OCI-M1 (cell line): Measurements from ENCODE around the gene RFWD3.

Experiments used
- DNase-seq: peaks from one replicate; lab custom pipeline; 2025; lab: John Stamatoyannopoulos, UW

The RFWD3 gene

DNA sequence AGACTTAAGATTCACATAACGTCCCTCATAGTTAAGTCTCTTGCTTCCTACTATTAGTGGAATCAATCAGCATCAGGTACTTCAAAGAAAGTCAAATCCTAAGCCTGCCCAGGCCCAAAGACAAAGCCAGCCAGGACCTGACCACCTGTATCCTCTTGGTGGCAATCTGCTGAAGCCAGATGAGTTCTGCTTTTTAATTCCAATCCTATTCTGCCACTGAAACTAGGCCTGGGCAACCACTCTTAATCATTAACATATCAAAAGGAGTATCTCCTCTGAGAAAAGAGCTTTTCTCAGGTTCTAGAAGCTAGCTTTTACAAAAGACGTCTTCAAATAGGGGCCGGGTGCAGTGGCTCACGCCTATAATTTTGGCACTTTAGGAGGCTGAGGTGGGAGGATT, 44.7 kb downstream of the RFWD3 start:
- DNase-seq, result no peak

DNA sequence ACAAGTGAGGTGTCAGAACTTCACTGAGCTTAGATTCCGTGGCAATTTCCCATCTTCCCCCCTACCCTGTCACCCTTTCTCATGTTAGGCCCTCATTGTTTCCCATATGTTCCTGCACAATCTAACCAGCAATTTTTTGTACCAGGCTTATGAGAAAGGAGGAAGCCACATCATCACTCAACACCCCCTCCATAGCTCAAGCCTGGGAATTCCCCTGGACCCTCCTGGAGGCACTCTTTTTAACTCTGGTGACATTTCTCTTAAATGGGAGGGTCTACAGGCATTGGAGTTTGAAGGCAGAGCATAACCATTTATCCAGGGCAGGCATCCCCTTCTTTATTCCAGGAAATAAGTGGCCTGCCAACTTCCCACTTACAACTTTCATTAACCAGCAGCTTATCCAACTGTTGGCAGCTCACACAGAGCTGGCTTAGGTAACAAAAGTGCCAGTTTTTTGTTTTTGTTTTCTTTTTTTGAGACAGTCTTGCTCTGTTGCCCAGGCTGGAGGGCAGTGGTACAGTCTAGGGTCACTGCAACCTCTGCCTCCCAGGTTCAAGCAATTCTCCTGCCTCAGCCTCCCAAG, 49.4 kb downstream of the RFWD3 start:
- no peak for DNase-seq

GRCh38 chr16:74611721-74612120, 55.0 kb downstream of the RFWD3 start:
- no peak for DNase-seq

DNA sequence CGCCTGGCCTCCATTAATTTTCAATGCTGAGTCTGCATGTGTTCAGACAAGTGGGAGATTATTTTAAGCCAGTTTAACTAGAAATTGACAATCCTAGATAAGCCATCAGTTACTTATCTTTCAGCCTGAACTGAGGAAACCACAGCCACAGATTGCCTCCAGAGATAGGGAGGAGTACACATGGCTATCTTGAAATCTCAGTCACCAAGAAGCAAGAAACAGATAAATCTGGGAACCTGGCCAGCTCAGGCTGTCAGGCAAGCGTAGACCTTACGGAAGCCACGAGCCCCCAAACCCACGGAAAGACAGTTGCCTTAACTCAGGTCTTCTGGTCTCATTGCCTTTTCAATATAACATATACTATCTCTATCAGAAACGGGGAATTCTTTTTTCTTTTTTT, 57.7 kb downstream of the RFWD3 start:
- DNase-seq, result peak; percentile 35

DNA sequence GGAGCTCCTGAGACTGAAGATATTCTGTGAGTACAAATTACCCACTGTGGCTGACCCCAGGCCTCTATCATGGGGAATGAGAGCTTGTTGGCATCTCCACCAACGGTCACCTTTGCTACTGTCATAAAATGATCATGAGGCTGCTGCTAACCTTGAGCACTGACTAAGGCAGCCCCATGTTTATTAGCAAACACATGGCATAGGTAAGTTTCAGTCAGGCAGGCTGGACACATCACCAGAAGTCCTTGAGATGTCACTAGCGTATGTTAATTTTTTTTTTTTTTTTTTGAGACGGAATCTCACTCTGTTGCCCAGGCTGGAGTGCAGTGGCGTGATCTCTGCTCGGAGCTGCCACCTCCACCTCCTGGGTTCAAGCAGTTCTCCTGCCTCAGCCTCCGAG, 58.3 kb downstream of the RFWD3 start:
- no peak for DNase-seq

GRCh38 chr16:74607962-74608356, 58.7 kb downstream of the RFWD3 start:
- DNase-seq, result no peak

DNA sequence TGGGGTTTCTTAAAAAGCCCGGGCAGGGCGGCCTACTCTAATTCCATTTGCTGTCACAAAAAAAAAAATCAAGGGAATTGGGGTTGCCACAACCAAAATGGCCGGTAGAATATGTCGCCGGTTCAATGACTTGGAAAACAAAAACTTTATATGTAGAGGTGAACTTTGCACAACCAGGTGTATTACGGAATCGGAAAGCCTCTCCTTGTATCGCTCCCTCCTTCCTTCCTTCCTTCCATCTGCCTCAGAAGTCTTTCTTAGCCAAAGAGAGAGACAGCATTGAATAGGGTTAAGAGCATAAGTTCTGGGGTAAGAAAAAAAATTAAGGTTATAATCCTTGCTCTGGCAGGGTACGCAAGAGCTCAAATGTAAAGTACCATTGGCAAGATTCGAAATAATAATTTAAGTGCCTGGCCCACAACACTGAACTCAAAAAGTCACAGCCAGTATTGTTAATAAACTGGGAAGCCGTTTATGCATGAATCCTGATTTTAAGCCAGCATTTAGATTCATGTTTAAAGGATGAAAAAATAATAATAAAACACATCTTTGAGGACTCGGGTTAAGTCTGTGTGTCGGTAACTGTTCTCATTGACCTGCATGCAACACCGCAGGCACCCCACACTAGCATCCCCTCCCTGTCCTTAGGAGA, 59.2 kb downstream of the RFWD3 start:
- no peak for DNase-seq

DNA sequence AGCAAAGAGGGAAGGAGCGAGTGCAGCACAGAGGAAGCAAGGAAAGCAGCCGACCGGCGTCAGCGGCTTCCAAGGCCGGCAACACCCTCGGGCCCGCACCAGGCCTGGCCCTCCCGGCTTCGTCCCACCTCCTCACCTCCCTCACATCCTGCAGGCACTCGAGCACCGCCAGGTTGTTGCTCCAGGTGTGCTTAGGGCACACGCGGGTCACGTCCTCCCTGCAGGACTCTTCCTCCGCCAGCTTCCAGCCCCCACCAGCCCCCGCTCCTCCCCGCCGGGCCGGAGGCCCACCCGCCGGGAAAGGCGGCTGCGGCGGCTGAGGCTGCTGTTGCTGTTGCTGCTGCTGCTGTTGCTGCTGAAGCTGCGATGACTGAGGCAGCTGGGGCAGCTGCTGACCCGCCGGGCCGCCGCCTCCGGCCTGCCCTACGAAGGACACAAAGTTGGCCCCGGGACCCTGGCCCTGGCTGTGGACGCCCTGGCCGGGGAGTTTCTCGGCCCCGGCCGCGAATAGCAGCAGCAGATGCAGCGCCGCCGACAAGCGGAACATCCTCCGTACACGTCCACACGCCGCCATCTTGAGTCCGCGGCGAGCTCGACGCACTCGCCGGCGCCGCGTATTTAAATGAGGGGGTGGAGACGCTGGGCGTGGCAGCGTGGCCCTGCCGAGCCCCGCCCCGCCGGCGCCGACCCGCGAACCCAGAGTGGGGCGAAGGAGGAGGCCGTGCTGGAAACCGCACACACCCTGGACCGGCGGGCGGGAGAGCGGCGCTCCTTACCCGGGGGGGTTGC, 60.0 kb downstream of the RFWD3 start, which contains the start of gene GLG1:
GLG1 (minus strand) TSS at position 594 of the 789 bp plus-strand sequence; CDS start at position 574, 20 bp downstream.
- DNase-seq, result peak; percentile 94

DNA sequence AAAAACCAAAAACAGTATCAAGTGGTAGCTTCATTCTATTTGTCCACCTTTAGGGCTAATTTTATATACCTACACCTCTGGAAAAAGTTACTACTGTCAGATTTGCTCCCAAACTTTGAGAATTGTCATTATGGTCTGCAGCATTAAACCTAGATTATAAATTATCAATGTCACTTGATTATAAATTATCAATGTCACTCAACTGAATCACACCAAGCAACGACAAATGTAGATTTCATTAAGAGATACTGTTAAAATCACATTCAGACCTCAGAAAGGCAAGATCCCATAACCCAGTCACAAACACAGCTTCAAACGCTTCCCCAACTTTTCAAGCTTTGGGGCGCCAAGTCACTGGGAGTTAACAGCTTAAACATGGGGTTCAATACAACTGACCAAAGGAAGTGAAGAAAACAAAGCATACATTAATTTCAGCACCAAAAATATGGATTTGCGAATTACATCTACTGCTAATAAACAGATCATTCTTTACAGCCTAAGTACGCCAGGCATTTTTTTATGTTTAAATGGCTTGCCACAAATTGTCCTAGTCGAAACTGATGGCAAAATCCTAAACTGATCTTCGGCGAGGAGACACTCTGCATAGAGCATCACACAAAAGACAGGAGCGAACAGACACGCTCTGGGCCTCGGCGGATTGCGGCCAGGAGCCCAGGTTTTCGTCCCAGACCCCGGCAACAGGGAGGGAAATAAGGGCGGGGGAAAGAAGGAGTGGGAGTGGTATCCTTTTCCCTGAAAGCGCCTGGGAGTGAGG, 60.7 kb downstream of the RFWD3 start:
- peak; percentile 65 for DNase-seq

- DNase-seq, result peak; percentile 28
These were observed 61.3 kb downstream of the RFWD3 start for GRCh38 chr16:74605332-74605731.

DNA sequence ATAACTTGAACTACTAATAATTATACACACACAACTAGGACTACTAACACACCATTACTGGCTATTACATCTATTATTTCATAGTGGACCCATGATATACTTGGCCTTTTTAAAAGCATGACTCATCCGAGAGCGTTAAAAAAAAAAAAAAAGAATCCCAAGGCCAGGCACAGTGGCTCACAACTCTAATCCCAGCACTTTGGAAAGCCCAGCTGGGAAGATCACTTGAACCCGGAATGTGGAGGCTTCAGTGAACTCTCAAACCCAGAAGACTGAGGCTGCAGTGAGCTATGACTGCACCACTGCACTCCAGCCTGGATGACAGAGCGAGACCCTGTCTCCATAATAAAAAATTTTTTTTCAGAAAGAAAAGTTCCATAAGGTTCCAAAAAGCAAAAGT, 62.8 kb downstream of the RFWD3 start:
- no peak for DNase-seq

DNA sequence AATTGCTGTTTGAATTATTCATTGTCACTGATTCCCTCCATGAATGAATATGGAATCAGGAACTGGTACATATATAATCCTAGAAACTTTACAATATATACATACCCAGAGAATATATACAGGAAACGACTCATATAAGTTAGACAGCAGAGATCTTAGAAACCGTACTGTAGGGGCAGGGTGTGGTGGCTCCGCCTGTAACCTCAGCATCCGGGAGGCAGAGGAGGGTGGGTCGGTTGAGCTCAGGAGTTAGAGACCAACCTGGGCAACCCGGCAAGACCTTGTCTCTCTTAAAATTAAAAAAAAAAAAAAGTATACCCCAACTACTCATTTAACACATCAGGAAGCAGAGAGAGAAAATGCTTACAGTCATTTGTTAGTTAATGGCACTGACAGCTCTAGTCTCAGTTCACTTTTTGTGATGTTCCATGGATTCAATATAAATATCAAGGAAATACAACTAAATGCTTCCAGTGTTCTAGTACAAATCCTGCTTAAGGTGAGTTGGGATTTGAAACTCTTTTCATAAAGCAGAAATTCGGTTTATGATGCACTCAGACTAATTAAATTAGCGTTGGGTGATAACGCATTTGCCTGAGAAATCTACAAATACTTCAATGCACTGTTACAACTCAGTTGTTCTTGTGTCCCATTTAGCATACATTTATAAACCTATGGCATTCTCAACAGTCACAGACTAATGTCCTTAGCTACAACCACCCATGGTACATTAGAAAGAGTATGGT, 65.4 kb downstream of the RFWD3 start:
- DNase-seq, result peak; percentile 13

GRCh38 chr16:74596586-74596985, 70.1 kb downstream of the RFWD3 start:
- DNase-seq, result no peak

DNA sequence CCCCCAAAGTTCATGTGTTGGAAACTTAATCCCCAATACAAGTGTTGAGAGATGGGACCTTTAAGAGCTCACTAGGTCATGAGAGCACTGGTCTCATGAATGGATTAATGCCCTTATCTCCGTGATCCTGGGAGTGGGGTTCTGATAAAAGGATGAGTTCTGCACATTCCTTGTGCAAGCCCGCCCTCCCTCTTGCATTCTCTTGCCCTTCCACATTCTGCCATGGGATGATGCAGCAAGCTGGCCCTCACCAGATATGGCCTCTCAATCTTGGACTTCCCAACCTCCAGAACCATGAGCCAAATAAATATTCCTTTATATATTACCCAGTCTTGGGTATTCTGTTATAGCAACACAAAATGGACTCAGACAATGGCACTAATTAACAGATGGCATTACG, 73.8 kb downstream of the RFWD3 start:
- no peak for DNase-seq

GRCh38 chr16:74591876-74592650, 74.6 kb downstream of the RFWD3 start:
- DNase-seq, result no peak

DNA sequence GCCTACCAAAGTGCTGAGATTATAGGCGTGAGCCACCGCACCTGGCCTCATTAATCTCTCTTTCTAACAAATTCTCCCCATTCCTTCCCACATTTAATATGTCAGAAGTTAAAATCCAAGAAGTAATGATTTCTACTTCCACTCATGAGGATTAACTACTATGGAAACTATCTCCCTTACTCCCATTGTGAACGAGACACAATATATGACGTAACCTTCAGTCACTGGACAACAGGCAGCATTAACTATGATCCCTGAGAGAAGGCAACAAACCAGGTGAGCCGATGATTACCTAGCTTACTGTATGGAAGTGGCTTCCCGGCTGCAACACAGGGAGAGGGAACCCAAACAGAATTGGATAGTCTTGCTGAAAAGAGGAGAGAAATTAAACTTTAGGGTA, 79.7 kb downstream of the RFWD3 start:
- peak; percentile 72 for DNase-seq

DNA sequence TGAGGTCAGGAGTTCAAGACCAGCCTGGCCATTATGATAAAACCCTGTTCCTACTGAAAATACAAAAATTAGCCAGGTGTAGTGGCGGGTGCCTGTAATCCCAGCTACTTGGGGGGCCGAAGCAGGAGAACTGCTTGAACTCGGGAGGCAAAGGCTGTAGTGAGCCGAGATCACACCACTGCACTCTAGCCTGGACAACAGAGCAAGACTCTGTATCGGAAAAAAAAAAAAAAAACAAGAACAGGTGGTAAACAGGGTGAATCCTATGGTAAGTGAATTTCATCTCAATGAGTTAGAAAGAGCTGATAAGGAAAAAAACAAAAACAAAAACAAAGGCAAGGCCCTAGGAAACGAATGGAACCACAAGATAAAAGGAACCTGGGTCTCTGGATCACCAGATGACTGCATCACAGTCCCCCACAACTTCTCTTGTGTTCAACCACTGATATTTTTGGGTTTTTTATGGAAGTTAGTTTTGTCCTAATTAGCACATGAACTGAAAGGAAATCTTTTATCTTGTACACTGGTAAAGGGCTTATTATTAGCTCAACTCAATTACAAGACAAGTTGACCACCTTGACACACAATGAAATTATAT, 80.7 kb downstream of the RFWD3 start:
- DNase-seq, result peak; percentile 28

DNA sequence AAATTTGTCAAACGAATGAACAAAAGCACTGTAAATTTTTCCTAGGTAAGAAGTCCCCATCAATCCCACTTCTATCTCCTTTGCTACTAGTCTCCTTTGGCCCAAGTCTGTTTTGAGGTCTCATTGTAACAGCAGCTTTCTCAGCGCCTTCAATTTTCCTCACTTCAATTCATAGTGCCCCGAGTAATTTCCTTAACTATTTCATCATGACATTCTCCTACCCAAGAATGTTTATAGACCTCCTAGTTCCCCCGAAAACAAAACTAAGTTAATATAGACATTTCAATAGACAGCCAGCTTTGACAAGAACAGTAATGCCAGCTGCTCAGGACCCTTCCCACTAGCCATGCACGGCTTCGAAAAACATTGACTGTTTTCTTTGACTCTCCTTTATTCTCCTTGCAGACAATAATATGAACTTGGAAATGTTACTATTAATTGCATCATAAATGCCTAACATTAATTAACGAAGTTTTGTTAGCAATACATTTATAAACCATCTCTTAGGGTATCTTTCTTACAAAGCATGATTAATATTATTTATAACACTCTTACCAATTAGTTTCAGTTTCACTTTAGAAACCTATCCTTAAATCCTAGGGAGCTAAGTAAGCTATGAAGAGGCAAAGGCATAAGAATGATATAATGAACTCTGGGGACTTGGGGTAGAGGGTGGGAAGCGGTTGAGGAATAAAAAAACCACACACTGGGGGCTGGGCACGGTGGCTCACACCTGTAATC, 82.6 kb downstream of the RFWD3 start:
- peak; percentile 35 for DNase-seq

DNA sequence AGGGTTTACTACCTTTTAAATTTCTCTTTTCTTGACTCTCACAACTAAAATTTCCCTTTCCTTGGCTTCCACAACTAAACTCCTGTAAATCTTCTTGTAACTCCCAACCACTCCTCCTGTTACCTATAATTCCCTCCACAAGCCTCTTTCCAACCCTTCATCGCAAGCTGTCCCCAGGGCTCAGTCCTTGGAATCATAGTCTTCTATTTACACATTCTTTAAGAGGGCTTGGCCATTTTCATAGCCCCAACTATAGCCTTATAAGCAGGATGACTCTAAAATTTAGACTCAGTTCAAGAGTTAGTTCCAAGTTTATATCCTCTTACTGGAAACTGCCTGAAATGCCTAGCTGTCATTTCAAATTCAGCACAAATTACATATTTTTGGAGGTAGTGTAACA, 83.7 kb downstream of the RFWD3 start:
- no peak for DNase-seq

DNA sequence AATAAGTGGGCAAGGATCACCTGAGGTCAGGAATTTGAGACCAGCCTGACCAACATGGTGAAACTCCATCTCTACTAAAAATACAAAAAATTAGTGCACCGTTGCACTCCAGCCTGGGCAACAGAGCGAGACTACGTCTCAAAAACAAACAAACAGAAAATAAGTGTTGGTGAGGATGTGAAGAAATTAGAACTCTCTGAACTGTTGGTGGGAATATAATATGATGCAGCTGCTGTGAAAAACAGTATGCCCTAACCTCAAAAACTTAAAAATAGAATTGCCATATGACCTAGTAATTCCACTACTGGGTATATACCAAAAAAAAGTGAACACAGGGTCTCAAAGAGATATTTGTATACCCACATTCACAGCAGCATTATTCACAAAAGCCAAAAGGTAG, 85.8 kb downstream of the RFWD3 start:
- DNase-seq, result no peak
